Stimulated activated naive CD8-positive, alpha-beta T cell treated with anti-CD3 and anti-CD28 coated beads, Interleukin-15, amount 100 ng/mL, for 72 hours (primary cell): ENCODE results near the gene MSRB1.

Source experiments
- ATAC-seq: fragments of 150-1000 bp; cut with Tn5 transposase; 2 replicates; pipeline ENCODE4 v1.10.0; 2021; ENCODE audit warnings: mild to moderate bottlenecking, moderate library complexity
- DNase-seq, 2 donors: peaks; one replicate each; pipeline ENCODE4 v3.0.0; 2021 to 2022
- H3K27ac Mint-ChIP-seq, 2 donors: one replicate each; pipeline ENCODE4 v1.8.0; 2022; ENCODE audit warnings: mild to moderate bottlenecking in 2 of 2, mixed read lengths in 2 of 2, moderate library complexity in 2 of 2
- H3K27me3 Mint-ChIP-seq: one replicate; pipeline ENCODE4 v1.8.0; 2022; ENCODE audit warnings: mixed read lengths
- H3K4me1 Mint-ChIP-seq: one replicate; pipeline ENCODE4 v1.8.0; 2022; ENCODE audit warnings: mild to moderate bottlenecking, mixed read lengths
- H3K4me3 Mint-ChIP-seq, 2 donors: one replicate each; pipeline ENCODE4 v1.8.0; 2022; ENCODE audit warnings: mild to moderate bottlenecking in 2 of 2, mixed read lengths in 2 of 2, moderate library complexity in 1 of 2
- H3K9me3 Mint-ChIP-seq, 2 donors: one replicate each; pipeline ENCODE4 v1.8.0; 2022; ENCODE audit warnings: mixed read lengths in 2 of 2

Gene MSRB1

DNA sequence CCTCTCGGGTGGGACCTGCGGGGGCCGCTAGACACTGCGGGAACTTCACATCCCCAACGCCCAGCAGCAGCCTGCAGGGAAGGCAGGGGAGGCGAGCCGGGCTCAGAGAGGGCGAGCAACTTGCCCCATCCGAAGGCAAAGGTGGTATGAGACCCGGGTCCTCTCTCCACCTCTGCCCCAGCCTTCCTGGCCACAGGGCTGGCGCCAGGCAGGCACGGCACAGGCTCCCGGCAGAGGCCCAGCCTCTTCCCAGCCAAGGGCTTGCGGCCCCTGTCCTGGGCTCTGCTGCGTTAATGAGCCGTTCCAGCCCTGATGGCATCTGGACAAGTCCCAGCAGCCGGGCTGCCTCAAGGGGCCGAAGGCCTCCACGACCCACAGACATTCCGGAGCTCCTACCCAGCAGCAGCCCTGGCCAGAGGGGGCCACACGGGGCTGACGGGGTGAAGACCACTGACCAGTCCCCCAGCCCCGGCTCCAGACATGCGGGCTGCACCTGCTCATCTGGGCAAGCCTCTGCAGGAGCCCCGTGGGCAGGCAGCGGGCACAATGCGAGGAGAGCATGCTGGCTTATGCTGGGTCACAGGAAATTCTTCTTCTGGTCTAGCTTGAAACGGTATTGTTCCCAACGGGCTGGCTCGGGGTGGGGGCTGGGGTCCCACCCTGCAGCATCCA lies 23.5 kb downstream of the MSRB1 start:
- ATAC-seq (no peak), DNase-seq (no peak)
- H3K27me3 Mint-ChIP-seq, result peaks cover 96% of the 10 kb centered on the region
- no peak overlapping the region for H3K4me3 Mint-ChIP-seq
- peaks cover 23% of the 10 kb centered on the region for H3K4me1 Mint-ChIP-seq
- H3K9me3 Mint-ChIP-seq, result no peaks in the 10 kb centered on the region
- H3K27ac Mint-ChIP-seq, result no peak overlapping the region

DNA sequence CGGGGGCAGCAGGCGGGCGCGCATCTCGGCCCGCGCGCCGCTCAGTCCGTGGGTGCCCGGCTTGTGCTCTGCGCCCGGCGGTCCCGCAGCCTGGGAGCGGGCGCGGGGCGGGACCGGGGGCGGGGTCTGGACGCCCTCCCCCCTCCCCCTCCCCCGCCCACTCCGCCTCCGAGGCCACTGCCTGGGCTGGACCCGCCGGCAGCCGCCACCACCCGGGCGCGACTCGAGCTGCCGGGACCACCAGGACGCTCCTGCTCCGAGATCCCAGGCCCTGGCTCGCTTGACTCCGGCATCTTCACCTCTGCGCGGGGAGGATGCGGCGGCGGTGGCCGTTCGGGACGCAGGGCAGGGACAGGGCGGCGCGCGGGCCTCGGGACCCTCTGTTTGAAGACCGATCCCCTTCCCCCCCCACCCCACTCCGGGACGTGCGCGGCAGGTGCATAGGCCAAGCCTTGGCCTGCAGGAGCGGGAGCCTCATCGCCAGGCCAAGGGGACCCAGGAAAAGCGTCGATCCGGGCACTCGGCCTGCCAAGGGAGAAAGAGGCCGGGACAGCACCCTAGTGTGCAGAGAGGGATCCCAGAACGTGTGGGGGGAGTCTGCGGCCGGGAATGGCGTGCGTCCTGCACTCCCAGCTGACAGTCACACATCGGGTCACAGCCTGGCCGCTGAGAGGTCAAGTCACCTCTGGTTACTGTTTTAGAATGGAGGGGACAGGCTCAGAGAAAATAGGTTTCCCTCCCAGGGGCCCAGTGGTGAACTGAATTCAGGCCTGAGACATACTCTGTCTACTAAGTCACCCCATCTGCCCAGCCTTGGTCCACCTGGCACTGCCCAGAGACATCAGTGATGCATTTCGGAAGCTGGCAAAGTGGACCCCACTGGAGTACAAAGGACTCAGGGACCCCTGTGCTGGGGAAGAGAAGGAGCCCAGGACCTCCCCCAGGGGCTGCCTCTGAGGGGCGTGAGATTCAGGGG lies 24.4 kb downstream of the MSRB1 start, which contains the start of gene HS3ST6:
Gene HS3ST6, minus strand, starts transcription at position 65 of the 976 bp plus-strand sequence. CDS start 92 bp downstream, outside the sequence.
- peaks cover 19% of the 10 kb centered on the region for H3K4me1 Mint-ChIP-seq
- DNase-seq, result no peak
- no peak for ATAC-seq
- H3K9me3 Mint-ChIP-seq, result no peaks in the 10 kb centered on the region
- no peak within 1 kb of the TSS for H3K4me3 Mint-ChIP-seq
- H3K27me3 Mint-ChIP-seq, result peaks cover 96% of the 10 kb centered on the region
- H3K27ac Mint-ChIP-seq, result no peak within 1 kb of the TSS

DNA sequence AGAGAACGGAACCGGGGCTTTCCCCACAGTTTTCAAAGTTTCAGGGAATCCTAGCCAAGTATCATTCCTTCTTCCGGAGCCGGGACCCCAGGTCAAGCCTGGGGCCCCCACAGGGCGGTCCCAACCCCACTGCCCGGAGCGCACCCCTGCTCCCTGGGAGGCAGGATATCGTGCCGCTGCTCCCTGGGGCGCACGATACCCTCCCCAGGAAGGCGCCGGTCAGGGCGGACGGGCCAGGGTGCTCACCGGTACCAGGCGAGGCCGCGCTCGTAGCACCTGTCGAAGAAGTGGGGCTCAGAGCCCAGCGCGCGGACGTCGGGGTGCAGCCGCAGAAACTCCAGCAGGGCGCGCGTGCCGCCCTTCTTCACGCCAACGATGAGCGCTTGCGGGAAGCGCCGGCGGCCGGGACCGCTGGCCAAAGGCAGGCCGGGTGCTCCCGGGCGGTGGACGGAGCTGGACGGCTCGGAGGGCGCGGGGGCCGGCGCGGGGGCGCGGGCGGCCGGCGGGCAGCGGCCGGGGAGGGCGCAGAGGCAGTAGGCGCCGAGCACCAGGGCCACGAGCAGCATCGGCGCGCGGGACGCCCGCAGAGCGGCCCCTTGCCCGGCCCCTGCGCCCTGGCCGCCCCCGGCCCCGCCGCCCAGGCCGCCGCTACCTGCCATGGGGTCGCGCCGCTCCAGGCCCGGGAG lies 25.2 kb downstream of the MSRB1 start:
- peaks cover 88% of the 10 kb centered on the region for H3K27me3 Mint-ChIP-seq
- no peak for ATAC-seq

DNA sequence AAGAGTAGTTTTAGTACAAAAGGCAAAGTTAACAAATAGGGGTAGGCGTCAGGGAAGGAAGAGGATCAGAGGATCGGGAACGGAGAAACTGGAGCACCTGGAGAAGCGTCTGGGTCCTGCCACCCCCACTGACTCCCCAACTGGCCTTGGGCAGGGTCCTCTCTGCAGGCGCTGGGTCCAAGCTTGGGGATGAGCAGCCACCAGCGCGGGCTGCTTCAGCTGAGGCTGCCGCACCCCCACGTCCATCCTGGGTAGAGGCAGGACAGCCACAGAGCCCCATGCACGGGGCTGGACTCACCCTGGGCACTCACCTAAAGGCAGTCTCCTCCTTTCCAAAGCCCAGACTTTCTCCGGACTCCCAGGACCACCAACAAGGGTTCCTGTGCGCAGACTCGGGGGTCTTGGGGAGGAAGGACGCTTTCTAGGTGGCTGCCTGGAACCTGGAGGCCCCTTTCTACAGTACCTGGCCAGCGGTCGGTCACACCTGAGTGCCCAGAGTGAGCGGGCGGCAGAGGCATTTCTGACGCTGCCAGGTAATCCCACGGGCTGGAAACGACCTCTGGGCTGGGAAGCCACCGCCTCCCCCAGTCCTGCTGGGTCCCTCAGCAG lies 25.8 kb downstream of the MSRB1 start:
- Mint-ChIP-seq H3K4me1 (peaks cover 8% of the 10 kb centered on the region), H3K27me3 (peaks cover 82% of the 10 kb centered on the region), H3K27ac (no peak overlapping the region), H3K4me3 (no peak overlapping the region), H3K9me3 (no peaks in the 10 kb centered on the region)
- ATAC-seq (no peak), DNase-seq (no peak)

More for the DNA sequence above, 25.2 kb downstream of the MSRB1 start:
- H3K9me3 Mint-ChIP-seq, result no peaks in the 10 kb centered on the region
- peaks cover 10% of the 10 kb centered on the region for H3K4me1 Mint-ChIP-seq
- no peak overlapping the region for H3K4me3 Mint-ChIP-seq
- no peak overlapping the region for H3K27ac Mint-ChIP-seq
- DNase-seq, result no peak

DNA sequence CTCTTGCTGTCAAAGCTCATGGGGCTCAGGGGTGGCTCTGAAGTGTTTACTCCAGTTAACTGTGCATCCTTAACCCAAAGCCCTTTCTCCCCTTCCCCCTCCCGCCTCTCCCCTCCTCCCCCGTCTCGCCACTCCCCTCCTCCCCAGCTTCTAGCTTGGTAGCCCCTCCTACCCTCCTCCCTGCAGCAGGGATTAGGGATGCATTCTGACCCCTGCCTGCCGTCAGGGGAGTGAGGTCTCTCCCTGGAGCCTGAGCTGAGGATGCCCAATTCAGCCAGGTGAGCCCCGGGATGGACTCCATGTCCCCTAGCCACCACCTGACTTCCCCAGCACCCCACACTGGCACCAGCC lies 26.4 kb downstream of the MSRB1 start:
- H3K4me3 Mint-ChIP-seq, result no peak overlapping the region
- H3K9me3 Mint-ChIP-seq, result no peaks in the 10 kb centered on the region
- H3K27me3 Mint-ChIP-seq, result peaks cover 76% of the 10 kb centered on the region
- peaks cover 8% of the 10 kb centered on the region for H3K4me1 Mint-ChIP-seq
- DNase-seq (no peak), ATAC-seq (no peak)
- no peak overlapping the region for H3K27ac Mint-ChIP-seq

DNA sequence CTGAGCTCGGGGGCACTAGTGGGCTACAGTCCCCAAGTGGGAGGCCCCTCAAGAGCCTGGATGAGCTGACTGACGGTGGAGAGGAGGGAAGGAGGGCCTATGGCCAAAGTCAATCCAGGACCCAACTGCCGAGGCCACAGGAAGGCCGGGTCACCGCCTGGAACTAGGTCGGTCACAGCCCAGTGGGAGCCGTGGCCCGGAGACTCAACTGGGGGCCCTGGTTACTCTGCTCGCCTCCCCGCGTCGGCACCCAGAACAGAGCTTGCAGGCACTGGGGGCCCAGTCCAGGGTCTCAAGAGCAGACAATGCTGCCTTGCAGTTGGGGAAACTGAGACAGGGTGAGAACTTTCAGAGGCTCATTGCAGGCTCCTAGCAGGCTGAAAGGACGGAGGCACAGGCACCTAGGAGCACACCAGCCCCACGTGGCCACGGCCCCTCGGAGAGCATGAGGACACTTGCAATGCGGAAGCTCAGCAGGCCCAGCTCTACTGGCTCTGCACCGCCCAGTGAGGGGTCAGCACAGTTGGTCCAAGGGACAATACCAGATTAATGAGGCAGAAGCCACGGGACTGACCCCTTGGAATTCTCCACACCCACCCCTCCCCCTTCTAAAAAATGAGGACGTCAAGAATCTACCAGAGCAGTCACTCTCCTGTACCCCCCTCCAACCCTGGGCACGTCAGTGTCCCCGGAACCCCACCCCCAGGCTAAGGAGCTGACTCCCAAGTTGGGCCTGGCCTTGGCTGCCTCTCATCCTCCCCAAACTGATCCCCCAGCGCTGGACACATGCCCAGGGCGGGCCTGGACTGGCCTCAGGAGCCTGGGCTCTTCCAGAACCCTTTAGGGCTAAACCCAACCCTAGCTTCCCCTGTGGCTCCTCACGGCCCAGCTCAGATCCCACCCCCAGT lies 27.0 kb downstream of the MSRB1 start:
- peaks cover 7% of the 10 kb centered on the region for H3K4me1 Mint-ChIP-seq
- DNase-seq (no peak), ATAC-seq (no peak)
- H3K9me3 Mint-ChIP-seq, result no peaks in the 10 kb centered on the region
- no peak overlapping the region for H3K27ac Mint-ChIP-seq
- peaks cover 70% of the 10 kb centered on the region for H3K27me3 Mint-ChIP-seq
- no peak overlapping the region for H3K4me3 Mint-ChIP-seq

DNA sequence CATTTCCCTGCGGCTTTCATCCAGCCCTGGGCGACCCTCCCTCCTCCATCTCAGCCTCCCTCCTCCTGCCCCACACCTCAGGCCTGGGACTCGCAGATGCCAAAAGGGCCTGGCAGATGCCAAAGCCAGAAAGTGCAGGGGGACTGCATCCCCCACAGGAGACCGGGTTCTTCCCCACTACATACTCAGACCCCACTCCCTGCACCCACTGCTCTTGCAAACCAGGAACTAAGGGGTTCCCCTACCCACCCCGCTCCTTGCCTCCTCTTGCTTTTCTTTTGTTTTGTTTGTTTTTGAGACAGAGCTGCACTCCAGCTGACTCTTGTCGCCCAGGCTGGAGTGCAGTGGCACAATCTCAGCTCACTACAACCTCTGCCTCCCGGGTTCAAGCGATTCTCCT lies 28.0 kb downstream of the MSRB1 start:
- Mint-ChIP-seq H3K4me1 (no peaks in the 10 kb centered on the region), H3K9me3 (no peaks in the 10 kb centered on the region), H3K4me3 (no peak overlapping the region), H3K27me3 (peaks cover 60% of the 10 kb centered on the region), H3K27ac (no peak overlapping the region)
- ATAC-seq (no peak), DNase-seq (no peak)

DNA sequence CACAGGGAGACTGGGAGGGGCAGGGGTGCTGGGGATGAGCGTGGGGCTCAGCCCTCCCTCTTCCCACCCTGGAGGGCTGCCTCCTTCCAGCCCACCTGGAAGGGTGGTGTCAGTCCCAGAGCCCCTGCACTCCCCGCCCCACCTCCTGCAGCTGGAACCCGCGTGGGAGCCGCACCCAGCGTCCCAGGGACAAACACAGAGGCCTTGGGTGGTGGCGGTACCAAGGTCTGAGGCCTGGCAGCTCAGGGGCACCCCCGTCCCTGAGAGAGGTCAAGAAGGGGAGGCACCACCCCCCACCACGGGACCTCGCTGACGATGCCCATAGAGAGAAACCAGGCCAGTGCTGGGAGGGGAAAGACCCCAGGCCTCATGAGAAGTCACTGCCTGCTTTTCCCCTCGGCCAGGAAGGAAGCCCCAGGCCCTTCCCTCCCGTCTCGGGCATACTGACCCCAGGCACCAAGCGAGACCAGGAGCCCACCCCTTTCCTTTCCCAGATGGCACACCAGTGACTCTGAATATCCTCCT lies 28.9 kb downstream of the MSRB1 start:
- no peak for DNase-seq
- Mint-ChIP-seq H3K27ac (no peak overlapping the region), H3K27me3 (peaks cover 55% of the 10 kb centered on the region), H3K9me3 (no peaks in the 10 kb centered on the region), H3K4me1 (no peaks in the 10 kb centered on the region), H3K4me3 (no peak overlapping the region)
- ATAC-seq, result peak; percentile 7

DNA sequence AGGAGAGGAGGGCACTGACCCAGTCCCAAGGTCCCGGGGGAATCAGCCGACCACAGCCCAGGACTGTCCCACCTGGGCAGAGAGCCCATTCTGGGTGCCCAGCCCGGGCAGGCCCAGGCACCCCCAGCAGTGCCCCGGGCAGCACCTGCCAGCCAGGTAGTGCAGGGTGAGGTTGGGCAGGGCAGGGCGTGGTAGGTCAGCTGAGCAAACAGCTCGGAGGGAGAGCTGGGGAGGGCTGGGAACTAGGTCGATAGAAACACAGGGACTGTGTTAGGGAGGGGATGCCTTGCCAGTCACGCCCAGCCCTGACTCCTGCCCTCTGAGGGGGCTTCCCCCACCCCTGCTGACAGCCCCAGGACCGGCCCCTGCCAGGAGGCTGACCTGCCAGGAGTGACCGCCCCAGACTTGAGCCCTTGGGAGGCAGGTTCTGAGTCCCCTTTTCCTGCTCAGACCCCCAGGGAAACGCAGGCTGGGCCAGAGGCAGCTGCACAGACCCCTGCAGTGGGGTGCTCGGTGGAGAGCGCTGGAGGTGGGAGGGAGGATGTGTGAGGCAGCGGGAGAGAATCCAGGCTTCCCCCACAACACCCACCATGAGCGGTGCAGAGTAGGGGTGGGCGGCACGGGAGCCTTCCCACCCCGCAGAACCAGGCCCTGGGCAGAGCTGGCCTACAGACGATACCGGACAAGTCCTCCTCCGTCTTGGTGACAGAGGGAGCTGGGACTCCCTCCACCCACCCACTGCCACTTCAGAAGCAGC lies 29.5 kb downstream of the MSRB1 start:
- Mint-ChIP-seq H3K27me3 (peaks cover 55% of the 10 kb centered on the region), H3K9me3 (no peaks in the 10 kb centered on the region), H3K4me3 (no peak overlapping the region), H3K4me1 (no peaks in the 10 kb centered on the region), H3K27ac (no peak overlapping the region)
- no peak for DNase-seq
- ATAC-seq, result peak; percentile 27

DNA sequence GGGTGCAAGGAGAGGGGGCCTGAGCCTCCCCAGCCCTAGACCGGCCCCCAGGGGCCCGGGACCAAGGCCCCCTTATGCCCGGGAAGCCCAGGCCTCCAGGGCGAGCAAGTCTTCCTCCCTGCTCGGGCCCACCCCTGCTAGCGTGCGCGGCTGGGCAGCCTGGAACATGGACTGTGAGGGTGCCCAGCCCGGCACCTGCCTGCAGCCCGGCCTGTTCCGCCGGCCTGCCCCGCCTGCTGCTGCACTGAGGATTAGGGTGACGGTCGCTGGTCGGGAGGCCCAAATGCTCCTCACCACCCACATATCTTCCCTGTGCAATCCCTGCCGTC lies 30.8 kb downstream of the MSRB1 start:
- no peak overlapping the region for H3K27ac Mint-ChIP-seq
- peaks cover 51% of the 10 kb centered on the region for H3K27me3 Mint-ChIP-seq
- DNase-seq (no peak), ATAC-seq (no peak)
- H3K4me3 Mint-ChIP-seq, result no peak overlapping the region
- no peaks in the 10 kb centered on the region for H3K4me1 Mint-ChIP-seq
- no peaks in the 10 kb centered on the region for H3K9me3 Mint-ChIP-seq

DNA sequence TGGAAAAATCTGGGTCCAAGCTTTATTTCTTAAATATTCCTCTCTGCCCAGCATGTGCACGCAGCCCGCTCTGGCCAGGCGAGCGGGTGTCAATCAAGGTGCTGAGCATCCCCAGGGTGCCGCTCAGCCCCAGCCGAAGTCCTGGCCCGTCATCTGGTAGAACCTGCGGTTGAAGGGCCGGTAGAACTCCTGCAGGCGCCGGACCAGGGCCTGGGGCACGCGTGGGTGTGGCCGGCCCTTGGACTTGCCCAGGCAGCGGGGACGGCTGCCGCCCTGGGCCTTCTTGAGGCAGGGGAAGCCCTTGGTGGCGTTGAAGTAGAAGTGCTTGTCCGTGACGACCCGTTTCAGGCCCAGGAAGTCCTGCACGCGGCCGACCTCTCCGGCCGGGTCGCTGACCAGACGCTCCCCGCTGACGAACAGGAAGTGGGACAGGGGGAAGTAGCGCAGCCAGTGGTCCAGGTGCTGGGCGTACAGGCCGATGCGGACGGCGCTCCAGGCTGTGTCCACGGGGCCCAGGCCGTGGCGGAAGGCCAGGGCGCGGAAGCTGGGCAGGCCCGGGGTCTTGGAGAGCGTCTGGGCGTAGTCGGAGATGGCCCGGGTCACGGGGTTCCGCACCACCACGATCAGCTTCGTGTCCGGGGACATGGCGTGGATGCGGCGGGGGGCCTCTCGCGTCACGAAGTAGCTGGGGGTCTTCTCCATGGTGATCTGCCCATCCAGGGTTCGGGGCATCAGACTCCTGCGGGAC lies 31.4 kb downstream of the MSRB1 start:
- Mint-ChIP-seq H3K4me3 (no peak overlapping the region), H3K27ac (no peak overlapping the region), H3K4me1 (no peaks in the 10 kb centered on the region), H3K9me3 (no peaks in the 10 kb centered on the region), H3K27me3 (peaks cover 51% of the 10 kb centered on the region)
- no peak for DNase-seq
- no peak for ATAC-seq

DNA sequence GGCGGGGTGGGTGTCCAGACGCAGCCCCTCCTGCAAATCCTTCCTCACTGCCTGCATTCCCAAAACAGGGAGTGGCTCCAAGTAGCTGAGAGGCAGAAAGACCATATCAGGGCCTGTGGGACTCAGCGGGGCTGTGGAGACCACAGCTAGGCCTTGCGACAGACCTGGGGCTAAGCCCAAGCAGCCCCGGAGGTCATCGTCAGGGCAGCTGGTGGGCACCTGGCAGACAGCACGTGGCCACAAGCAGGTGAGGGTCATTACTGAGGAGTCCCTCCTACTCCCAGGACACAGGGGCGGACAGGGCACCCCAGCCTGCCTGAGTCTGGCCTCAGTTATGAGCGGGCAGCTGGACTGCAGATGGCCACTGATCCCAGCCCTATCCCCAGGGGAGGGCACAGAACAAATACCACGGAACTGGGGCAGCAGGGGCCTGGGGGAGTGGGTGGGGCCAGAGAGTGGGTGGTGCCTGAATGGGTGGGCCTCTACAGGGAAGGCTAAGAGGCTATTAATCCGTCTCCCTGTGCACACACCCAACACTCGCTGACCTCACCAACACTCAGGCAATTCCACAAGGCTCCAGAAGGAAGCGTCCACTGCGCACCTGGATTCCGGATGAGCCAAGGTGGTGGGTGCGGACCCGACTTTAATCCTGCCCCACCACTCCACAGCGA lies 33.3 kb downstream of the MSRB1 start:
- H3K4me1 Mint-ChIP-seq, result no peaks in the 10 kb centered on the region
- no peak for DNase-seq
- no peaks in the 10 kb centered on the region for H3K9me3 Mint-ChIP-seq
- H3K4me3 Mint-ChIP-seq, result no peak overlapping the region
- no peak for ATAC-seq
- H3K27ac Mint-ChIP-seq, result no peak overlapping the region
- H3K27me3 Mint-ChIP-seq, result peaks cover 43% of the 10 kb centered on the region

DNA sequence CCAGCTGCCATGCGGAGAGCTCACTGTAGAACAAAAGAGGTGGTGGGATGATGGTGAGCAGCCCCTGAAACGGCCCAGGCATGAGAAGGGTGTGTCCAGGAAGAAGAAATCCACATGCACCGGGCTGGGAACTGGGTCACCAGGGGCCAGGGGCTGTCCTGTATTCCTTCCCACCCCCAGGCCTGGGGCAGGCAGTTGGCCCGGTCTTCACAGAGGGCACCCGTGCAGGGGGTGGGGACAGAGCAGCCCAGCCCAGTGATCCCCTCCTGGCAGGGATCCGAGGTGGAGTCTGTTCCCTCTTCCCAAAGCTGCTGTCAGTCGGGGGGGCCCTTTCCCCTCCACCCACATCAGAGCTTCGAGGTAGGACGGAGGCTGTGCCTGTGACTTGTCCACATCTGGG lies 34.0 kb downstream of the MSRB1 start:
- DNase-seq (no peak), ATAC-seq (no peak)
- H3K27me3 Mint-ChIP-seq, result peaks cover 41% of the 10 kb centered on the region
- no peaks in the 10 kb centered on the region for H3K4me1 Mint-ChIP-seq
- no peak overlapping the region for H3K4me3 Mint-ChIP-seq
- H3K27ac Mint-ChIP-seq, result no peak overlapping the region
- no peaks in the 10 kb centered on the region for H3K9me3 Mint-ChIP-seq
